AG04449 (cell line): ENCODE measurements around the gene CD248.
A peak's percentile ranks its signal among the peaks of the same experiment; 100 is the strongest.

ENCODE experiments used
- CTCF ChIA-PET: fragments of 350-600 bp; formaldehyde crosslinking; extraction: SDS; loops from one replicate; lab custom pipeline; 2021; ENCODE audit warnings: antibody characterized with exemption; lab: Yijun Ruan, JAX
- POLR2A ChIA-PET: fragments of 400-600, 350-600 bp; formaldehyde crosslinking; extraction: SDS; loops from one replicate; lab custom pipeline; 2020; ENCODE audit warnings: antibody characterized with exemption, inconsistent platforms; lab: Yijun Ruan, JAX
- DNase-seq: peaks from one replicate; pipeline ENCODE4 v3.0.0-alpha.2; 2010; ENCODE audit warnings: low read depth, low spot score
- H3K4me3 ChIP-seq: 2 replicates; pipeline ENCODE4 v1.5.1; 2011; ENCODE audit warnings: low read depth, mild to moderate bottlenecking, control low read depth, low read length
- CTCF ChIP-seq: IDR thresholded peaks from one replicate; pipeline ENCODE4 v1.5.1; 2011; ENCODE audit warnings: mild to moderate bottlenecking, moderate library complexity, low read length, control low read depth, inconsistent platforms; ENCODE audit not compliant: insufficient read depth; ENCODE audit errors: missing control alignments

The CD248 gene

GRCh38 chr11:66349084-66349386 lies 32.2 kb upstream of the CD248 start:
- H3K4me3 ChIP-seq: no peak overlapping the region
- ChIA-PET POLR2A (interaction anchor here (1.4 to 2.5 kb wide), 2 partner anchors 36 to 60 kb away, joined by 6 to 11 read pairs; partner anchors contain the start of gene YIF1A), CTCF (interaction anchor here (1.0 to 2.5 kb wide), 3 partner anchors 37 to 40 kb away, joined by 3 to 10 read pairs (median 7); no protein-coding TSS in a partner anchor)
- TF ChIP-seq CTCF: no peak
- DNase-seq: no peak

- H3K4me3 ChIP-seq: peak within 1 kb of the TSS; percentile 89
- POLR2A ChIA-PET: interaction anchor here (0.7 to 2.5 kb wide), 6 partner anchors 9 to 58 kb away, joined by 3 to 11 read pairs (median 4); partner anchors contain the start of genes CD248, RIN1 and YIF1A
- peak; percentile 69 for DNase-seq
- TF ChIP-seq CTCF: no peak
- CTCF ChIA-PET: interaction anchor here (1.0 to 11.7 kb wide), 10 partner anchors 9 to 279 kb away, joined by 3 to 129 read pairs (median 6); partner anchors contain the start of gene RIN1
Measured at GRCh38 chr11:66347425-66348276, 30.8 kb upstream of the CD248 start, which contains the start of gene B4GAT1. Gene B4GAT1 (minus strand): TSS chr11:66347629. CDS start chr11:66347545, 84 bp downstream.

- ChIA-PET CTCF (interaction anchor here (1.0 to 11.7 kb wide), 11 partner anchors 9 to 278 kb away, joined by 3 to 129 read pairs (median 6); partner anchors contain the start of genes RAB1B and RIN1), POLR2A (interaction anchor here (1.1 to 3.3 kb wide), 3 partner anchors 11 to 34 kb away, joined by 3 to 15 read pairs (median 11); partner anchors contain the start of gene RIN1)
- TF ChIP-seq CTCF: no peak
- H3K4me3 ChIP-seq: peak overlapping the region; percentile 89
- DNase-seq: no peak
Measured at GRCh38 chr11:66346476-66347424, 29.9 kb upstream of the CD248 start.

- CTCF ChIA-PET: interaction anchor here (0.8 to 11.7 kb wide), 12 partner anchors 10 to 93 kb away, joined by 3 to 129 read pairs (median 6); partner anchors contain the start of genes MRPL11, NPAS4 and RIN1
Measured at GRCh38 chr11:66345316-66345649, 28.4 kb upstream of the CD248 start.

More at GRCh38 chr11:66345316-66345649, 28.4 kb upstream of the CD248 start:
- POLR2A ChIA-PET: interaction anchor here (1.3 to 3.3 kb wide), 3 partner anchors 10 to 33 kb away, joined by 6 to 15 read pairs (median 12); partner anchors contain the start of genes CD248 and RIN1
- TF ChIP-seq CTCF: no peak
- H3K4me3 ChIP-seq: peak overlapping the region; percentile 99
- DNase-seq: no peak
